Choroid plexus epithelial cell (primary cell): ENCODE results near the gene PTPRF.
A peak's percentile ranks its signal among the peaks of the same experiment; 100 is the strongest.

ENCODE experiments used
- DNase-seq: peaks from one replicate; pipeline ENCODE4 v3.0.0-alpha.2; 2010; ENCODE audit warnings: low read depth
- H3K4me3 ChIP-seq: 2 replicates; pipeline ENCODE4 v1.5.1; 2011; ENCODE audit warnings: low read depth, mild to moderate bottlenecking, control low read depth, low read length, moderate library complexity
- CTCF ChIP-seq: conservative IDR thresholded peaks from 2 replicates; pipeline ENCODE4 v1.5.1; 2011; ENCODE audit warnings: low read depth, mild to moderate bottlenecking, control low read depth, inconsistent platforms, low read length, moderate library complexity

PTPRF gene

GRCh38 chr1:43530483-43531106 lies at the start of gene PTPRF:
PTPRF (plus strand) TSS chr1:43530883; CDS start chr1:43545076, 14,193 bp downstream.
- peak within 1 kb of the TSS; percentile 72 for H3K4me3 ChIP-seq
- TF ChIP-seq CTCF, result no peak
- peak; percentile 37 for DNase-seq

GRCh38 chr1:43481491-43481890 lies 49.2 kb upstream of the PTPRF start:
- no peak for DNase-seq
- H3K4me3 ChIP-seq, result no peak overlapping the region
- no peak for TF ChIP-seq CTCF

- no peak for DNase-seq
- no peak overlapping the region for H3K4me3 ChIP-seq
- TF ChIP-seq CTCF, result no peak
Observed at GRCh38 chr1:43482215-43482614, 48.5 kb upstream of the PTPRF start.

GRCh38 chr1:43484367-43484766 lies 46.3 kb upstream of the PTPRF start:
- no peak overlapping the region for H3K4me3 ChIP-seq
- no peak for TF ChIP-seq CTCF
- DNase-seq, result no peak

- TF ChIP-seq CTCF, result no peak
- no peak for DNase-seq
- no peak overlapping the region for H3K4me3 ChIP-seq
Observed at GRCh38 chr1:43488165-43488564, 42.5 kb upstream of the PTPRF start.

- no peak overlapping the region for H3K4me3 ChIP-seq
- no peak for TF ChIP-seq CTCF
- DNase-seq, result no peak
Observed at GRCh38 chr1:43491061-43491460, 39.6 kb upstream of the PTPRF start.

- H3K4me3 ChIP-seq, result no peak overlapping the region
- DNase-seq, result peak; percentile 17
- TF ChIP-seq CTCF, result no peak
Observed at GRCh38 chr1:43492826-43493225, 37.9 kb upstream of the PTPRF start.
